SK-N-SH (cell line): ENCODE data around the gene C2CD4D.

Experiments
- POLR2AphosphoS5 ChIP-seq: IDR thresholded peaks from 2 replicates; pipeline ENCODE4 v1.6.1; 2012; ENCODE audit warnings: low read depth, low read length
- RFX5 ChIP-seq: IDR thresholded peaks from 2 replicates; pipeline ENCODE4 v1.6.1; 2012; ENCODE audit warnings: mild to moderate bottlenecking, improper control_type of control experiment, low read length
- TEAD4 ChIP-seq: IDR thresholded peaks from 2 replicates; pipeline ENCODE4 v1.4.0; 2012; ENCODE audit warnings: mild to moderate bottlenecking, borderline replicate concordance; ENCODE audit not compliant: insufficient read depth
- TF ChIP-seq, protein P1 (sequence below): IDR thresholded peaks from 2 replicates; pipeline ENCODE4 v1.4.0; 2012; ENCODE audit warnings: low read depth
- TF ChIP-seq, protein P2 (sequence below): IDR thresholded peaks from 2 replicates; pipeline ENCODE4; 2012

DNA sequence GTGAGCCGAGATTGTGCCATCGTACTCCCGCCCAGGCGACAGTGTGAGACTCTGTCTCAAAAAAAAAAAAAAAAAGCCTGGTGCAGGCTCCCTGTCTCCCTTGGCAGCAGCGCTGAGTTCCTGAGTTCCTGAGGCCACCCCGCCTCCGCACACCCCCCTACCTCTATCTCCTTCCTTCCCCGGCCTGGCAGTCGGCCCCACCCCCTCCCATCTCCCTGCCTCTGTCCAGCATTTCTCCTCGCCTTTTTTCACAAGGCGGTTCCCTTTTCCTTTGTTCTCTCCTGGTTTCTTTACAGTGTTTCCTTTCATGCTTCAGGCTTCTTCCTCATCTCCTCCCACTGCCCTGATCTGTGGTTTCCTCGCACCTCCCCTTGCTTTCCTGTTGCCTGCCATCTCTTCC, 10.7 kb downstream of the C2CD4D start:
- TF ChIP-seq TEAD4 (no peak), RFX5 (no peak), POLR2AphosphoS5 (no peak)
- TF ChIP-seq, protein P1, sequence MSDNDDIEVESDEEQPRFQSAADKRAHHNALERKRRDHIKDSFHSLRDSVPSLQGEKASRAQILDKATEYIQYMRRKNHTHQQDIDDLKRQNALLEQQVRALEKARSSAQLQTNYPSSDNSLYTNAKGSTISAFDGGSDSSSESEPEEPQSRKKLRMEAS = no peak
- TF ChIP-seq, protein P2, sequence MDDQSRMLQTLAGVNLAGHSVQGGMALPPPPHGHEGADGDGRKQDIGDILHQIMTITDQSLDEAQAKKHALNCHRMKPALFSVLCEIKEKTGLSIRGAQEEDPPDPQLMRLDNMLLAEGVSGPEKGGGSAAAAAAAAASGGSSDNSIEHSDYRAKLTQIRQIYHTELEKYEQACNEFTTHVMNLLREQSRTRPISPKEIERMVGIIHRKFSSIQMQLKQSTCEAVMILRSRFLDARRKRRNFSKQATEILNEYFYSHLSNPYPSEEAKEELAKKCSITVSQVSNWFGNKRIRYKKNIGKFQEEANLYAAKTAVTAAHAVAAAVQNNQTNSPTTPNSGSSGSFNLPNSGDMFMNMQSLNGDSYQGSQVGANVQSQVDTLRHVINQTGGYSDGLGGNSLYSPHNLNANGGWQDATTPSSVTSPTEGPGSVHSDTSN = no peak
